Chondrocyte (in vitro differentiated cells): ENCODE results near the gene RBX1. TPM values are rescaled to one million over a fixed set of nuclear protein-coding genes. Genes with fewer than 3 reads are reported as not detected.

Experiments used
- DNase-seq: peaks from one replicate; pipeline ENCODE4 v3.0.0; 2021; ENCODE audit warnings: mixed read lengths, low spot score
- H3K27ac Mint-ChIP-seq: one replicate; pipeline ENCODE4 v1.8.0; 2021; ENCODE audit warnings: mild to moderate bottlenecking, moderate library complexity, mixed read lengths; ENCODE audit not compliant: unreplicated experiment
- H3K27me3 Mint-ChIP-seq: 2 replicates; pipeline ENCODE4 v1.8.0; 2021; ENCODE audit warnings: low read depth, mixed read lengths
- H3K36me3 Mint-ChIP-seq: 2 replicates; pipeline ENCODE4 v1.8.0; 2021; ENCODE audit warnings: low read depth, mixed read lengths
- H3K4me1 Mint-ChIP-seq: 2 replicates; pipeline ENCODE4 v1.8.0; 2021; ENCODE audit warnings: low read depth, mild to moderate bottlenecking, mixed read lengths
- H3K4me3 Mint-ChIP-seq: one replicate; pipeline ENCODE4 v1.8.0; 2021; ENCODE audit warnings: mild to moderate bottlenecking, moderate library complexity, mixed read lengths; ENCODE audit not compliant: unreplicated experiment
- H3K9me3 Mint-ChIP-seq: 2 replicates; pipeline ENCODE4 v1.8.0; 2021; ENCODE audit warnings: low read depth, mixed read lengths
- CTCF ChIP-seq: fragments of 200-600 bp; sonication (generic); IDR thresholded peaks from 2 replicates; pipeline ENCODE4 v1.5.0; 2021; ENCODE audit warnings: antibody characterized with exemption, mild to moderate bottlenecking, moderate library complexity
- total RNA-seq: library from RNA; stranded (reverse); gene quantifications from 3 replicates; pipeline ENCODE4 v1.2.1, GENCODE V29; 2021

Gene RBX1
- total RNA-seq, 1 donor from 2014 or later, result 54.8 TPM

- DNase-seq, result no peak
- no peak overlapping the region for H3K4me3 Mint-ChIP-seq
- H3K36me3 Mint-ChIP-seq, result peaks cover 12% of the 10 kb centered on the region
- H3K9me3 Mint-ChIP-seq, result no peaks in the 10 kb centered on the region
- no peaks in the 10 kb centered on the region for H3K27me3 Mint-ChIP-seq
- H3K27ac Mint-ChIP-seq, result no peak overlapping the region
- no peak for TF ChIP-seq CTCF
- peaks cover 25% of the 10 kb centered on the region for H3K4me1 Mint-ChIP-seq
Observed at GRCh38 chr22:40957601-40958000, 6.4 kb downstream of the RBX1 start.

GRCh38 chr22:40958299-40958698 is 7.1 kb downstream of the RBX1 start:
- Mint-ChIP-seq H3K36me3 (peaks cover 12% of the 10 kb centered on the region), H3K4me3 (no peak overlapping the region), H3K27me3 (no peaks in the 10 kb centered on the region), H3K4me1 (peaks cover 18% of the 10 kb centered on the region), H3K9me3 (no peaks in the 10 kb centered on the region), H3K27ac (peak overlapping the region; percentile 17)
- no peak for DNase-seq
- TF ChIP-seq CTCF, result no peak

GRCh38 chr22:40960145-40960544 is 9.0 kb downstream of the RBX1 start:
- peaks cover 4% of the 10 kb centered on the region for H3K4me1 Mint-ChIP-seq
- H3K4me3 Mint-ChIP-seq, result no peak overlapping the region
- no peaks in the 10 kb centered on the region for H3K27me3 Mint-ChIP-seq
- no peak for TF ChIP-seq CTCF
- H3K9me3 Mint-ChIP-seq, result no peaks in the 10 kb centered on the region
- peak overlapping the region; percentile 86 for H3K27ac Mint-ChIP-seq
- peaks cover 11% of the 10 kb centered on the region for H3K36me3 Mint-ChIP-seq
- DNase-seq, result no peak

- TF ChIP-seq CTCF, result no peak
- H3K36me3 Mint-ChIP-seq, result peaks cover 30% of the 10 kb centered on the region
- no peak overlapping the region for H3K4me3 Mint-ChIP-seq
- H3K4me1 Mint-ChIP-seq, result peaks cover 3% of the 10 kb centered on the region
- H3K27ac Mint-ChIP-seq, result no peak overlapping the region
- H3K9me3 Mint-ChIP-seq, result no peaks in the 10 kb centered on the region
- no peak for DNase-seq
- H3K27me3 Mint-ChIP-seq, result no peaks in the 10 kb centered on the region
Observed at GRCh38 chr22:40965936-40966725, 15.0 kb downstream of the RBX1 start.

- no peak overlapping the region for H3K27ac Mint-ChIP-seq
- DNase-seq, result no peak
- TF ChIP-seq CTCF, result no peak
- no peaks in the 10 kb centered on the region for H3K27me3 Mint-ChIP-seq
- H3K4me3 Mint-ChIP-seq, result no peak overlapping the region
- peaks cover 3% of the 10 kb centered on the region for H3K4me1 Mint-ChIP-seq
- peaks cover 30% of the 10 kb centered on the region for H3K36me3 Mint-ChIP-seq
- no peaks in the 10 kb centered on the region for H3K9me3 Mint-ChIP-seq
Observed at GRCh38 chr22:40966726-40967085, 15.5 kb downstream of the RBX1 start.
